Urinary bladder (tissue), 4 donors: ENCODE measurements around the gene GATA6. TPM values are rescaled to one million over a fixed set of nuclear protein-coding genes. Genes with fewer than 3 reads are reported as not detected.
"Not testable (repeated sequence)": the region's sequence is repeated elsewhere in the genome, so short reads cannot be mapped to it uniquely, and the experiment has no call there.

Experiments used
- DNase-seq: peaks from one replicate; pipeline ENCODE4 v3.0.0-alpha.2; 2015; ENCODE audit errors: extremely low spot score
- H3K27ac ChIP-seq: one replicate; pipeline ENCODE4 v1.5.1; 2013; ENCODE audit warnings: low read depth, mild to moderate bottlenecking, moderate library complexity
- H3K36me3 ChIP-seq: one replicate; pipeline ENCODE4 v1.6.1; 2013; ENCODE audit warnings: mild to moderate bottlenecking, moderate library complexity; ENCODE audit not compliant: insufficient read depth
- H3K4me1 ChIP-seq: one replicate; pipeline ENCODE4 v1.6.1; 2013; ENCODE audit warnings: mild to moderate bottlenecking, moderate library complexity; ENCODE audit not compliant: insufficient read depth
- H3K4me3 ChIP-seq: one replicate; pipeline ENCODE4 v1.5.1; 2013; ENCODE audit warnings: low read depth, low read length
- WGBS: extraction: QIAGEN DNeasy Blood & Tissue Kit; methylation state at CpG from one replicate; pipeline ENCODE4 v1.1.7; 2013; 5-methylcytosine and 5-hydroxymethylcytosine counted together
- polyA plus RNA-seq: library from polyadenylated mRNA; stranded (reverse); fragments of 200-250 nt; gene quantifications from one replicate; pipeline ENCODE4 v1.2.3, GENCODE V29; 2013
- total RNA-seq: library from RNA; depleted of rRNA; stranded (reverse); fragments of >200 nt; gene quantifications from one replicate; pipeline ENCODE4 v1.2.3, GENCODE V29; 2014
- donor health status: healthy with polysubstance abuse.
- donor health status: healthy.

Gene GATA6
- total and polyA plus RNA-seq, 2 donors: 40.1 to 42.0 TPM

GRCh38 chr18:22214731-22215528 is 45.5 kb downstream of the GATA6 start:
- Histone ChIP-seq H3K27ac (no peak overlapping the region), H3K4me1 (no peaks in the 10 kb centered on the region), H3K36me3 (no peaks in the 10 kb centered on the region), H3K4me3 (no peak overlapping the region)
- no peak for DNase-seq
- 78% methylated on average over 13 of the region's 13 CpGs for WGBS

DNA sequence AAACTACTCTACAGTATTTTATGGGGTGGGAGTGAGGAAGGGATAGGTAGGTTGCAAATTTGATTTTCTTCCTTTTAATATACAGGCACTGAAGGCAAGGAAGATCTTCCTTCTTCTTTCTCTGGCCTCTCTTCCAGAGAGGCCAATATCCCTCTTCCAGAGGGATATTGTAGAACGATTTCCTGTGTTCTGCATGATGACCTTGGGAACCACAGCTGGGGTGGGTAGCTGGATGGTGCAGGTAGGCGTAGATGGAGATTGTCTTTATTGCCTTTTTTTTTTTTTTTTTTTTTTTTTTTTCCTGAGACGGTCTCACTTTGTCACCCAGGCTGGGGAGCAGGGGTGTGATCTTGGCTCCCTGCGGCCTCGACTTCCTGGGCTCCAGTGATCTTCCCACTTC is 49.4 kb downstream of the GATA6 start:
- 94% methylated on average over 5 of the region's 5 CpGs for WGBS
- no peaks in the 10 kb centered on the region for H3K36me3 ChIP-seq
- H3K27ac ChIP-seq: no peak overlapping the region
- no peaks in the 10 kb centered on the region for H3K4me1 ChIP-seq
- no peak overlapping the region for H3K4me3 ChIP-seq
- no peak for DNase-seq

DNA sequence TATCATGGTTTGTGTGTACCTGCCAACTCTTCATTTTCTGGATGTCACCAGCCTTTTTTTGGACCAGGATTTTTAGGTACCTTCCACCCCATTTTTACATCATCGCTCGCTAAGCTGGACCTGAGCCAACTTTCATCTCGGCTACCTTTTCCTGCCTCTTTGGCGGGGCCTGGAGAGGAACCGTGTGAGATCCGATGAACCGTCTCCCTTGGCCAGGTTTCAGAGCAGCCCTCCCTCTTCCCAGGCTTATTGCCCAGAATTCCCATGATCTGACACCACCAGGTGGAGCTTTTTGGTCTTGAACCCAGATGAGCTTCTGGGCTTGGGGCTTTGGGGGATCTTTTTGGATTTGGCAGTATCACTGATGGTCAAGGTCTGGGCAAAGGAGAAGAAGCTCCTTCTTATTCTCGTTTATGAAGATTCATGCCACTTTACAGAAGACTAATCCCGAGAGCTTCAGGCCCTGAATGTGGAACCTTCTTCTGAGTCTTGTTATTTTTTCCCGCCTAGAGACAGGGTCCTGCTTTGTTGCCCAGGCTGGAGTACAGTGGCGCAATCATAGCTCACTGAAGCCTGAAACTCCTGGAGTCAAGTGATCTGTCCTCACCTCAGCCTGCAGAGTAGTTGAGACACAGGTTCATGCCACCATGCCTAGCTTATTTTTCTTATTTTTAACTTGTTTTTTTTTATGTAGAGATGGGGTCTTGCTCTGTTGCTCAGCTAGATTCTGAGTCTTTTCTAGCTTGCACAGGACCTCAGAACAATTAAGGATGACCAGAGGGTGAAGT is 50.4 kb downstream of the GATA6 start:
- no peak overlapping the region for H3K27ac ChIP-seq
- no peak for DNase-seq
- H3K4me1 ChIP-seq: no peaks in the 10 kb centered on the region
- H3K4me3 ChIP-seq: no peak overlapping the region
- 64% methylated on average over 11 of the region's 11 CpGs for WGBS
- H3K36me3 ChIP-seq: no peaks in the 10 kb centered on the region

GRCh38 chr18:22220585-22220984 is 51.2 kb downstream of the GATA6 start:
- not testable (repeated sequence) for H3K36me3 ChIP-seq, H3K27ac ChIP-seq

GRCh38 chr18:22221350-22221749 is 52.0 kb downstream of the GATA6 start:
- Histone ChIP-seq H3K27ac (no peak overlapping the region), H3K4me3 (no peak overlapping the region), H3K36me3 (no peaks in the 10 kb centered on the region), H3K4me1 (no peaks in the 10 kb centered on the region)
- no peak for DNase-seq
- 77% methylated on average over 3 of the region's 3 CpGs for WGBS

More at GRCh38 chr18:22220585-22220984, 51.2 kb downstream of the GATA6 start:
- not testable (repeated sequence) for DNase-seq, H3K4me1 ChIP-seq, H3K4me3 ChIP-seq

DNA sequence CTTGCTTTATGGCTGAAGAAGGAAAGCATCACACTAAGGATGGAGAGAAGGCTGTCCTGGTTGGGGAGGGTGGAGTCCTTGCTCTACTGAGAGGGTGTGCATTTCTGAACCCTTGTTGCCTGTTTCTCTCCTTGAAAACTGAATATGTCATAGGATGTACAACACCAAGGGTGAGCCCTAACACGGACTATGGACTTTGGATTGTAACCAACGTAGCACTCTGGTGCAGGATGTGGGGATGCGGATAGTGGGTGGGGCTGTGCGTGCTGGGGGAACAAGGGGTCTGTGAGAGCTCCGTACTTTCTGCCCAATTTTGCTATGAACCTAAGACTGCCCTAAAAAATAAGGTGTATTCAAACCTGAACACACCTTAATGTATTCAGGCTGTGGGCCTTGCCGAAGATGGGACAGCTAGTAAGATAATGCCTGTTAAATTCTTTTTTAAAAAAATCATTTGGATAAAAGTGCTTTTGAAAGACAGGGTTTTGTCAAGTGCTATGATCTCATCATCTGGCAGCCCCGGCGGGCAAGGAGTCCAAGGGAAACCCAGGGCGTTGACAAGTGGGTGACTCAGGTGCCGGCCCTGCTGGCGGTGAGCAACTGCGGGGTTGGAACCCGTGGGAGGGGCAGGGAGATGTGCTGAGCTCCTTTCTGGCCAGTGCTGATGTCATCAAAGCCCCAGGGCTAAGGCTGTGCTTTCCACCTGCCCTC is 54.0 kb downstream of the GATA6 start:
- peaks cover 2% of the 10 kb centered on the region for H3K4me1 ChIP-seq
- WGBS: 64% methylated on average over 13 of the region's 13 CpGs
- H3K4me3 ChIP-seq: no peak overlapping the region
- H3K36me3 ChIP-seq: no peaks in the 10 kb centered on the region
- H3K27ac ChIP-seq: no peak overlapping the region
- DNase-seq: no peak

DNA sequence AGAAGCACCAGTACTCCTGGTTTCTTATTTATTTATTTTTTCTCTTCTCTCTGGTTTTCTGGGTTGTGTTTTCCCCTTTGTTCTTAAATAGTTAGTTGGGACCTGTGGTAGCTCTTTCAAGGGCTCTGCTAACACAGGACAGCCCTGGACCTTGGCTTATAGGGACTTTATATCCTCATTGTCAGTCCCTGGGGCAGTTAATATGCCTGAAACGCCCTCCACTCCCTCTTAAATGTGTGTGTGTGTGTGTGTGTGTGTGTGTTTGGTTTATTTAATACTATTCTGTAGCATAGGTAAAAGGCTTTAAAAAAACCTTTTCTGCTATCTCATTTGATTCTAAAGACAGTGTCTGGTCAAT is 54.6 kb downstream of the GATA6 start:
- Histone ChIP-seq H3K4me1 (peaks cover 2% of the 10 kb centered on the region), H3K4me3 (no peak overlapping the region)
- WGBS: 88% methylated on average over 1 of the region's 1 CpG

DNA sequence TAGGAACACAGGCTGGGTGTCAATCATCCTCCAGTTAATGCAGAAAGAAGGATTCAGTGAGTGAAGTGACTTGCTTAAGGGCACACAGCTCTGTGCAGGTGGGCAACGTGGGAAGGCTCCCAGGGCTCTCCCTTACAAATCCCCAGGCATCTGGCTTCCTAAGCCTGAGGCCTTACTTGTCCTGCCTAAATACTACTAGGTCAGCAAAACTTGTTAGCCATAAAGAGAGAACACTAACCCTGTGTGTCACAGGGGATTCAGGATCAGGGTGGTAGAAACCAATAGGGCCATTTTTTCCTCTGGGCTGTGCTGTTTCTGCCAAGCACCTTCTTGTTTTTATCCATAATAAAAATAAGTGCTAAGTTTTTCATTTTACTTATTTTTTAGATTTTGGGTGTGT is 55.0 kb downstream of the GATA6 start:
- Histone ChIP-seq H3K27ac (no peak overlapping the region), H3K36me3 (no peaks in the 10 kb centered on the region), H3K4me3 (no peak overlapping the region), H3K4me1 (peaks cover 2% of the 10 kb centered on the region)
- DNase-seq: no peak
- 94% methylated on average over 1 of the region's 1 CpG for WGBS

More for the DNA sequence above, 54.6 kb downstream of the GATA6 start:
- DNase-seq: no peak
- Histone ChIP-seq H3K36me3 (no peaks in the 10 kb centered on the region), H3K27ac (no peak overlapping the region)

- DNase-seq: no peak
- Histone ChIP-seq H3K27ac (no peak overlapping the region), H3K4me3 (no peak overlapping the region), H3K4me1 (peaks cover 2% of the 10 kb centered on the region), H3K36me3 (no peaks in the 10 kb centered on the region)
- 73% methylated on average over 4 of the region's 4 CpGs for WGBS
Observed at GRCh38 chr18:22226801-22227200, 57.4 kb downstream of the GATA6 start.

DNA sequence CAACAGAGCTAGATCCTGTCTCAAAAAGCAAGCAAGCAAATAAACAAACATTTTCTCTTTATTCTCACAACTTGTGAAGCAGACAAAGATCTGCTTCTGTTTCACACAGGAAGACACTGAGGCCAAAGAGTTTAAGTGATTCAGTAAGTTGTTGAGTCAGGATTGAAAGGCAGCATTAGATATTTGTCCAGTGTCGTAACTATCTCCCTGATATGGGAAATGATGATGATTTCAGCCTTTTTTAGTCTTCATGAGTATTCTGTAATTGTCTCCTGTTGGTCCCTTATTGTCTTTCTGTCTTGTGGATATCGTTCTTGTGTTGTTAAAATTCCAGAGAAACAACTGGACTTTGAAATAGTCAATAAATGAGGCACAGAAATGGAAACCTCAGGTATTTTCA is 59.6 kb downstream of the GATA6 start:
- no peak for DNase-seq

DNA sequence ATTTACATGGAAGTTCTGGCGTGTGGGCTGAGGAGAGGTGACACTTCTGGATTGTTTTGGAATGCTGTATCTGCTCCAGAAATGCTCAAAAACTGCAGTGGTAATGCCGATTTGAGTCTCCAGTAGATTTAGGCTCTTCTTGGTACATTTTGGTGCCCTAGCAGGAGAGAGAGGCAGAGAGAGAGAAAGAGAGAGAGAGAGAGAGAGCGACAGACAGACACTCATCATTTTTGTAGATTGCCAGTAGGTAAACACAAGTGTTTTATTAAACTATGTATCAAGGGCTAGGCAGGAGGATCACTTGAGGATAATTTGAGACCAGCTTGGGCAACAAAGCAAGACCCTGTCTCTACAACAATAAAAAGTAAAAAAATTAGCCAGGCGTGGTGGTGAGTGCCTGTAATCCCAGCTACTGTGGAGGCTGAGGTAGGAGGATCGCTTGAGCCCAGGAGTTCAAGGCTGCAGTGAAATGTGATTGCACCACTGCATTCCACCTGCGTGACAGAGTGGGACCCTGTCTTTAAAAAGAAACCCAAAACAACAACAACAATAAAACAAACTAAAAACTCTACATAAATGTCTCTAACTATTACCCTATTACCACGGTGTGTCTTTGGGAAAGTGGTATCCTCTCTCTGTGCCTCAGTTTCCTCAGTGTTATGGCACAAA is 60.2 kb downstream of the GATA6 start:
- Histone ChIP-seq H3K27ac (no peak overlapping the region), H3K36me3 (no peaks in the 10 kb centered on the region), H3K4me1 (peaks cover 2% of the 10 kb centered on the region), H3K4me3 (no peak overlapping the region)
- WGBS: 92% methylated on average over 7 of the region's 7 CpGs
- DNase-seq: no peak

More for the DNA sequence above, 59.6 kb downstream of the GATA6 start:
- no peaks in the 10 kb centered on the region for H3K36me3 ChIP-seq
- H3K27ac ChIP-seq: no peak overlapping the region
- no peak overlapping the region for H3K4me3 ChIP-seq
- peaks cover 2% of the 10 kb centered on the region for H3K4me1 ChIP-seq
- 80% methylated on average over 2 of the region's 2 CpGs for WGBS

GRCh38 chr18:22230471-22230945 is 61.1 kb downstream of the GATA6 start:
- H3K36me3 ChIP-seq: no peaks in the 10 kb centered on the region
- 83% methylated on average over 12 of the region's 12 CpGs for WGBS
- H3K27ac ChIP-seq: no peak overlapping the region
- no peak overlapping the region for H3K4me3 ChIP-seq
- no peak for DNase-seq
- peaks cover 2% of the 10 kb centered on the region for H3K4me1 ChIP-seq

DNA sequence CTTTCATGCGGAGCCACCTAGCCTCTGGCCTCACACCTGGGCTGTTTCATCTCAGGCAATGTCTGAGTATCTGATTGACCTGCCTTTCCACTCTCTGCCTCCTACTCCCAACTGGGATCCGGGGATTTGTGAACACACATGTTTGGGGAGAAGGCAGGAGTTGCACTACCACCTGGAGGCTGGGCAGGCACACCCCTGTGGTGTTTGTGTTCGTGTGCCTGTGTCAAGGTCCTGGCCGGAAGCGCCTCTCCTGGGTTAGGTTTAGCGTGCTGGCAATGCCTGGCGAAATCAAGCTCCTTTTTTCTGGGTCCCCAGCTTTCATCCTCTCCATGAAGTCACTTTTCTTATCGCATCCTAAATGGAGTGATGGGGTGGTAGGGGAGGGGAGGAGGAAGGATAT is 63.9 kb downstream of the GATA6 start:
- no peak for DNase-seq
- H3K4me3 ChIP-seq: no peak overlapping the region
- 83% methylated on average over 8 of the region's 8 CpGs for WGBS
- H3K27ac ChIP-seq: no peak overlapping the region
- H3K4me1 ChIP-seq: no peaks in the 10 kb centered on the region
- no peaks in the 10 kb centered on the region for H3K36me3 ChIP-seq
